HepG2 (cell line): ENCODE results near the gene EPC1. TPM values are rescaled to one million over a fixed set of nuclear protein-coding genes. Genes with fewer than 3 reads are reported as not detected.

Experiments
- CEBPG ChIP-seq: IDR thresholded peaks from 2 replicates; pipeline ENCODE4 v1.6.1; 2016
- CREM ChIP-seq, 2 experiments: sonication (generic) in 1 of 2; formaldehyde crosslinking in 1 of 2; IDR thresholded peaks; 2 replicates each; pipeline versions ENCODE4 v1.4.0 to v1.6.1; 2016 to 2020; ENCODE audit warnings: antibody characterized with exemption in 1 of 2, mild to moderate bottlenecking in 1 of 2, missing genetic modification reagents in 1 of 2
- FOXO1 ChIP-seq: sonication (generic); formaldehyde crosslinking; IDR thresholded peaks from 2 replicates; pipeline ENCODE4 v1.4.0; 2020; ENCODE audit warnings: missing genetic modification reagents
- KDM4B ChIP-seq: sonication (generic); formaldehyde crosslinking; IDR thresholded peaks from 2 replicates; pipeline ENCODE4 v1.4.0; 2020; ENCODE audit warnings: missing genetic modification reagents
- RXRB ChIP-seq: IDR thresholded peaks from 2 replicates; pipeline ENCODE4 v1.6.1; 2016; ENCODE audit warnings: borderline replicate concordance, missing genetic modification reagents, missing compliant biosample characterization
- SMAD3 ChIP-seq: sonication (generic); formaldehyde crosslinking; IDR thresholded peaks from 2 replicates; pipeline ENCODE4 v1.4.0; 2020; ENCODE audit warnings: missing genetic modification reagents
- ZMYM4 ChIP-seq: sonication (generic); formaldehyde crosslinking; IDR thresholded peaks from 2 replicates; pipeline ENCODE4 v1.8.1; 2023; ENCODE audit warnings: mild to moderate bottlenecking, missing genetic modification reagents
- ZNF329 ChIP-seq: sonication (generic); formaldehyde crosslinking; IDR thresholded peaks from 2 replicates; pipeline ENCODE4 v1.9.0; 2021; ENCODE audit warnings: low read depth, mild to moderate bottlenecking, missing genetic modification reagents
- ZNF552 ChIP-seq: sonication (generic); formaldehyde crosslinking; IDR thresholded peaks from 2 replicates; pipeline ENCODE4 v1.9.0; 2022; ENCODE audit warnings: missing genetic modification reagents, mild to moderate bottlenecking, borderline replicate concordance
- polyA plus RNA-seq, 8 experiments: library from polyadenylated mRNA; depleted of rRNA in 3 of 8; stranded (reverse) in 7 of 8; unstranded in 1 of 8; fragments of >200 nt; fragmentation: Illumina TruSeq in 4 of 8; extraction: Trizol in 4 of 8; gene quantifications; 2 replicates each; pipeline versions ENCODE4 v1.2.1 to v1.2.3, GENCODE V29; 2011 to 2016; ENCODE audit warnings: low read depth in 4 of 8, missing spikeins in 1 of 8, mixed read lengths in 1 of 8; ENCODE audit not compliant: insufficient read depth in 1 of 8
- total RNA-seq, 5 experiments: library from RNA; depleted of rRNA; stranded (reverse); fragments of >200 nt; fragmentation: Illumina TruSeq; extraction: Trizol; gene quantifications; 2 replicates each; pipeline ENCODE4 v1.2.3, GENCODE V29; 2016; ENCODE audit warnings: low read depth in 1 of 5
- TF ChIP-seq, protein P1 (sequence below): IDR thresholded peaks from 2 replicates; pipeline ENCODE4 v1.4.0; 2020; ENCODE audit warnings: mild to moderate bottlenecking, missing genetic modification reagents
- TF ChIP-seq, protein P2 (sequence below): sonication (generic); formaldehyde crosslinking; IDR thresholded peaks from 2 replicates; pipeline ENCODE4 v1.4.0; 2020; ENCODE audit warnings: missing genetic modification reagents; ENCODE audit errors: not compliant biosample characterization
- TF ChIP-seq, protein P3 (sequence below): sonication (generic); formaldehyde crosslinking; IDR thresholded peaks from 2 replicates; pipeline ENCODE4 v1.4.0; 2020; ENCODE audit warnings: mild to moderate bottlenecking, missing genetic modification reagents, borderline replicate concordance
- TF ChIP-seq, protein P4 (sequence below): sonication (generic); formaldehyde crosslinking; conservative IDR thresholded peaks from 2 replicates; pipeline ENCODE4 v1.4.0; 2020; ENCODE audit warnings: mild to moderate bottlenecking, missing genetic modification reagents, moderate library complexity
- TF ChIP-seq, protein P5 (sequence below), 2 experiments: fragments of 450-650 bp in 1 of 2; sonication (generic) in 1 of 2; formaldehyde crosslinking; IDR thresholded peaks; 2 replicates each; pipeline versions ENCODE4 v1.5.0 to v1.8.0; 2020 to 2022; ENCODE audit warnings: mild to moderate bottlenecking in 1 of 2, missing genetic modification reagents in 1 of 2

EPC1 gene
- total and polyA plus RNA-seq, 2 of the 13 experiments (the other 11 are each of a cell fraction or from before 2014, with no cell fraction given) = 28.7 to 44.2 TPM

- TF ChIP-seq, protein P1, sequence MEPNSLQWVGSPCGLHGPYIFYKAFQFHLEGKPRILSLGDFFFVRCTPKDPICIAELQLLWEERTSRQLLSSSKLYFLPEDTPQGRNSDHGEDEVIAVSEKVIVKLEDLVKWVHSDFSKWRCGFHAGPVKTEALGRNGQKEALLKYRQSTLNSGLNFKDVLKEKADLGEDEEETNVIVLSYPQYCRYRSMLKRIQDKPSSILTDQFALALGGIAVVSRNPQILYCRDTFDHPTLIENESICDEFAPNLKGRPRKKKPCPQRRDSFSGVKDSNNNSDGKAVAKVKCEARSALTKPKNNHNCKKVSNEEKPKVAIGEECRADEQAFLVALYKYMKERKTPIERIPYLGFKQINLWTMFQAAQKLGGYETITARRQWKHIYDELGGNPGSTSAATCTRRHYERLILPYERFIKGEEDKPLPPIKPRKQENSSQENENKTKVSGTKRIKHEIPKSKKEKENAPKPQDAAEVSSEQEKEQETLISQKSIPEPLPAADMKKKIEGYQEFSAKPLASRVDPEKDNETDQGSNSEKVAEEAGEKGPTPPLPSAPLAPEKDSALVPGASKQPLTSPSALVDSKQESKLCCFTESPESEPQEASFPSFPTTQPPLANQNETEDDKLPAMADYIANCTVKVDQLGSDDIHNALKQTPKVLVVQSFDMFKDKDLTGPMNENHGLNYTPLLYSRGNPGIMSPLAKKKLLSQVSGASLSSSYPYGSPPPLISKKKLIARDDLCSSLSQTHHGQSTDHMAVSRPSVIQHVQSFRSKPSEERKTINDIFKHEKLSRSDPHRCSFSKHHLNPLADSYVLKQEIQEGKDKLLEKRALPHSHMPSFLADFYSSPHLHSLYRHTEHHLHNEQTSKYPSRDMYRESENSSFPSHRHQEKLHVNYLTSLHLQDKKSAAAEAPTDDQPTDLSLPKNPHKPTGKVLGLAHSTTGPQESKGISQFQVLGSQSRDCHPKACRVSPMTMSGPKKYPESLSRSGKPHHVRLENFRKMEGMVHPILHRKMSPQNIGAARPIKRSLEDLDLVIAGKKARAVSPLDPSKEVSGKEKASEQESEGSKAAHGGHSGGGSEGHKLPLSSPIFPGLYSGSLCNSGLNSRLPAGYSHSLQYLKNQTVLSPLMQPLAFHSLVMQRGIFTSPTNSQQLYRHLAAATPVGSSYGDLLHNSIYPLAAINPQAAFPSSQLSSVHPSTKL (CRISPR knock-in tag) = peak; percentile 43; the same call in 1 of the 2 replicates
- TF ChIP-seq, protein P2, sequence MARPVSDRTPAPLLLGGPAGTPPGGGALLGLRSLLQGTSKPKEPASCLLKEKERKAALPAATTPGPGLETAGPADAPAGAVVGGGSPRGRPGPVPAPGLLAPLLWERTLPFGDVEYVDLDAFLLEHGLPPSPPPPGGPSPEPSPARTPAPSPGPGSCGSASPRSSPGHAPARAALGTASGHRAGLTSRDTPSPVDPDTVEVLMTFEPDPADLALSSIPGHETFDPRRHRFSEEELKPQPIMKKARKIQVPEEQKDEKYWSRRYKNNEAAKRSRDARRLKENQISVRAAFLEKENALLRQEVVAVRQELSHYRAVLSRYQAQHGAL (CRISPR knock-in tag) = no peak
- TF ChIP-seq, protein P3, sequence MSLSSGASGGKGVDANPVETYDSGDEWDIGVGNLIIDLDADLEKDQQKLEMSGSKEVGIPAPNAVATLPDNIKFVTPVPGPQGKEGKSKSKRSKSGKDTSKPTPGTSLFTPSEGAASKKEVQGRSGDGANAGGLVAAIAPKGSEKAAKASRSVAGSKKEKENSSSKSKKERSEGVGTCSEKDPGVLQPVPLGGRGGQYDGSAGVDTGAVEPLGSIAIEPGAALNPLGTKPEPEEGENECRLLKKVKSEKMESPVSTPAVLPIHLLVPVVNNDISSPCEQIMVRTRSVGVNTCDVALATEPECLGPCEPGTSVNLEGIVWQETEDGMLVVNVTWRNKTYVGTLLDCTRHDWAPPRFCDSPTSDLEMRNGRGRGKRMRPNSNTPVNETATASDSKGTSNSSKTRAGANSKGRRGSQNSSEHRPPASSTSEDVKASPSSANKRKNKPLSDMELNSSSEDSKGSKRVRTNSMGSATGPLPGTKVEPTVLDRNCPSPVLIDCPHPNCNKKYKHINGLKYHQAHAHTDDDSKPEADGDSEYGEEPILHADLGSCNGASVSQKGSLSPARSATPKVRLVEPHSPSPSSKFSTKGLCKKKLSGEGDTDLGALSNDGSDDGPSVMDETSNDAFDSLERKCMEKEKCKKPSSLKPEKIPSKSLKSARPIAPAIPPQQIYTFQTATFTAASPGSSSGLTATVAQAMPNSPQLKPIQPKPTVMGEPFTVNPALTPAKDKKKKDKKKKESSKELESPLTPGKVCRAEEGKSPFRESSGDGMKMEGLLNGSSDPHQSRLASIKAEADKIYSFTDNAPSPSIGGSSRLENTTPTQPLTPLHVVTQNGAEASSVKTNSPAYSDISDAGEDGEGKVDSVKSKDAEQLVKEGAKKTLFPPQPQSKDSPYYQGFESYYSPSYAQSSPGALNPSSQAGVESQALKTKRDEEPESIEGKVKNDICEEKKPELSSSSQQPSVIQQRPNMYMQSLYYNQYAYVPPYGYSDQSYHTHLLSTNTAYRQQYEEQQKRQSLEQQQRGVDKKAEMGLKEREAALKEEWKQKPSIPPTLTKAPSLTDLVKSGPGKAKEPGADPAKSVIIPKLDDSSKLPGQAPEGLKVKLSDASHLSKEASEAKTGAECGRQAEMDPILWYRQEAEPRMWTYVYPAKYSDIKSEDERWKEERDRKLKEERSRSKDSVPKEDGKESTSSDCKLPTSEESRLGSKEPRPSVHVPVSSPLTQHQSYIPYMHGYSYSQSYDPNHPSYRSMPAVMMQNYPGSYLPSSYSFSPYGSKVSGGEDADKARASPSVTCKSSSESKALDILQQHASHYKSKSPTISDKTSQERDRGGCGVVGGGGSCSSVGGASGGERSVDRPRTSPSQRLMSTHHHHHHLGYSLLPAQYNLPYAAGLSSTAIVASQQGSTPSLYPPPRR (CRISPR knock-in tag) = 0 out of 2 replicates have a peak, but pooled peaks have one; percentile 41
- 0 out of 2 replicates have a peak, but pooled peaks have one; percentile 24 for TF ChIP-seq CEBPG (CRISPR knock-in tag)
- TF ChIP-seq, protein P4, sequence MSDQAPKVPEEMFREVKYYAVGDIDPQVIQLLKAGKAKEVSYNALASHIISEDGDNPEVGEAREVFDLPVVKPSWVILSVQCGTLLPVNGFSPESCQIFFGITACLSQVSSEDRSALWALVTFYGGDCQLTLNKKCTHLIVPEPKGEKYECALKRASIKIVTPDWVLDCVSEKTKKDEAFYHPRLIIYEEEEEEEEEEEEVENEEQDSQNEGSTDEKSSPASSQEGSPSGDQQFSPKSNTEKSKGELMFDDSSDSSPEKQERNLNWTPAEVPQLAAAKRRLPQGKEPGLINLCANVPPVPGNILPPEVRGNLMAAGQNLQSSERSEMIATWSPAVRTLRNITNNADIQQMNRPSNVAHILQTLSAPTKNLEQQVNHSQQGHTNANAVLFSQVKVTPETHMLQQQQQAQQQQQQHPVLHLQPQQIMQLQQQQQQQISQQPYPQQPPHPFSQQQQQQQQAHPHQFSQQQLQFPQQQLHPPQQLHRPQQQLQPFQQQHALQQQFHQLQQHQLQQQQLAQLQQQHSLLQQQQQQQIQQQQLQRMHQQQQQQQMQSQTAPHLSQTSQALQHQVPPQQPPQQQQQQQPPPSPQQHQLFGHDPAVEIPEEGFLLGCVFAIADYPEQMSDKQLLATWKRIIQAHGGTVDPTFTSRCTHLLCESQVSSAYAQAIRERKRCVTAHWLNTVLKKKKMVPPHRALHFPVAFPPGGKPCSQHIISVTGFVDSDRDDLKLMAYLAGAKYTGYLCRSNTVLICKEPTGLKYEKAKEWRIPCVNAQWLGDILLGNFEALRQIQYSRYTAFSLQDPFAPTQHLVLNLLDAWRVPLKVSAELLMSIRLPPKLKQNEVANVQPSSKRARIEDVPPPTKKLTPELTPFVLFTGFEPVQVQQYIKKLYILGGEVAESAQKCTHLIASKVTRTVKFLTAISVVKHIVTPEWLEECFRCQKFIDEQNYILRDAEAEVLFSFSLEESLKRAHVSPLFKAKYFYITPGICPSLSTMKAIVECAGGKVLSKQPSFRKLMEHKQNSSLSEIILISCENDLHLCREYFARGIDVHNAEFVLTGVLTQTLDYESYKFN (CRISPR knock-in tag) = 0 out of 2 replicates have a peak, but pooled peaks have one; percentile 18
- TF ChIP-seq KDM4B = no peak
- TF ChIP-seq ZMYM4 = peak; percentile 60; the same call in 1 of the 2 replicates
- TF ChIP-seq CREM (IDR thresholded peaks at IDR 0.05) = no peak
- no peak for TF ChIP-seq CREM (CRISPR knock-in tag; IDR thresholded peaks at IDR 0.05)
- TF ChIP-seq FOXO1 (CRISPR knock-in tag) = peak; percentile 63; the same call in 1 of the 2 replicates
- no peak for TF ChIP-seq ZNF329 (CRISPR knock-in tag)
- TF ChIP-seq, protein P5, sequence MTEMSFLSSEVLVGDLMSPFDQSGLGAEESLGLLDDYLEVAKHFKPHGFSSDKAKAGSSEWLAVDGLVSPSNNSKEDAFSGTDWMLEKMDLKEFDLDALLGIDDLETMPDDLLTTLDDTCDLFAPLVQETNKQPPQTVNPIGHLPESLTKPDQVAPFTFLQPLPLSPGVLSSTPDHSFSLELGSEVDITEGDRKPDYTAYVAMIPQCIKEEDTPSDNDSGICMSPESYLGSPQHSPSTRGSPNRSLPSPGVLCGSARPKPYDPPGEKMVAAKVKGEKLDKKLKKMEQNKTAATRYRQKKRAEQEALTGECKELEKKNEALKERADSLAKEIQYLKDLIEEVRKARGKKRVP (CRISPR knock-in tag; IDR thresholded peaks at IDR 0.05) = 0 out of 4 replicates have a peak, but pooled peaks of 1 of the 2 experiments have one; percentile 30
- no peak for TF ChIP-seq ZNF552 (CRISPR knock-in tag)
- TF ChIP-seq SMAD3 = no peak
- peak; percentile 24; the same call in 1 of the 2 replicates for TF ChIP-seq RXRB (CRISPR knock-in tag)
Observed at GRCh38 chr10:32360241-32360640, 13.3 kb upstream of the EPC1 start (continued).
